Measurements from ENCODE around the gene PROZ. TPM values are rescaled to one million over a fixed set of nuclear protein-coding genes. Genes with fewer than 3 reads are reported as not detected.

Gene PROZ
- total RNA-seq, 1 experiment from 2014 or later: not detected

GRCh38 chr13:113196970-113197737 lies 38.7 kb downstream of the PROZ start:
- no peak for DNase-seq
- Histone ChIP-seq H4K8ac (replicated peaks; ENCODE audit: insufficient read length, low read depth, low read length) (no peak overlapping the region), H3K27me3 (ENCODE audit: insufficient read depth, low read length) (no peaks in the 10 kb centered on the region), H3K27ac (ENCODE audit: insufficient read length, low read depth, low read length) (no peak overlapping the region), H2BK12ac (ENCODE audit: insufficient read length, low read depth, low read length) (no peak overlapping the region), H2BK120ac (ENCODE audit: low read depth, low read length, poor library complexity, severe bottlenecking) (no peak overlapping the region), H3K4me1 (ENCODE audit: insufficient read depth, low read length) (no peaks in the 10 kb centered on the region), H3K4me2 (ENCODE audit: insufficient read depth, insufficient read length, low read length) (no peak overlapping the region), H3K18ac (ENCODE audit: insufficient read length, low read depth, low read length) (no peak overlapping the region), H2BK20ac (ENCODE audit: low read depth, low read length, poor library complexity, severe bottlenecking) (no peak overlapping the region), H2AFZ (ENCODE audit: low read length) (no peak overlapping the region), H4K20me1 (ENCODE audit: control insufficient read depth, insufficient read depth, insufficient read length) (no peaks in the 10 kb centered on the region), H3T11ph (ENCODE audit: low read length) (no peak overlapping the region), H3K56ac (ENCODE audit: insufficient read length, low read depth, low read length) (no peak overlapping the region), H3K23me2 (ENCODE audit: insufficient read length, low read depth, low read length, poor library complexity, severe bottlenecking) (no peaks in the 10 kb centered on the region), H2BK15ac (ENCODE audit: low read depth, low read length) (no peak overlapping the region), H4K5ac (ENCODE audit: insufficient read length, low read depth, low read length) (no peak overlapping the region), H3K23ac (ENCODE audit: insufficient read length, low read depth, low read length) (no peak overlapping the region), H3K9ac (ENCODE audit: extremely low read depth, insufficient read length, low read length) (no peak overlapping the region), H3K79me2 (ENCODE audit: insufficient read depth, low read length) (peaks cover 6% of the 10 kb centered on the region; the same call in 1 of the 2 replicates), H2BK5ac (ENCODE audit: insufficient read length, low read length) (no peak overlapping the region), H4K91ac (ENCODE audit: insufficient read length, low read depth, low read length) (no peak overlapping the region), H3K4ac (ENCODE audit: low read depth, low read length) (no peak overlapping the region), H3K79me1 (ENCODE audit: insufficient read depth, low read depth, low read length, poor library complexity, severe bottlenecking) (peaks cover 7% of the 10 kb centered on the region), H3K9me3 (ENCODE audit: control insufficient read depth, low read depth, low read length) (no peaks in the 10 kb centered on the region), H3K14ac (ENCODE audit: insufficient read depth, low read length) (no peak overlapping the region), H2AK5ac (ENCODE audit: insufficient read length, low read length) (no peak overlapping the region)
- H3K27me3 Mint-ChIP-seq (ENCODE audit: low read depth): no peaks in the 10 kb centered on the region
- no peak overlapping the region for H3K27ac Mint-ChIP-seq
- peaks cover 40 to 74% (median 62%) of the 10 kb centered on the region in 3 experiments; a peak in 6 of 7 replicates for H3K36me3 Mint-ChIP-seq (ENCODE audit: insufficient read depth in 1 of 3, low read depth in 3 of 3)
- H3K4me1 Mint-ChIP-seq: no peaks in the 10 kb centered on the region
- WGBS (ENCODE audit: extremely low coverage, insufficient read length, low lambda C conversion rate): no CpG with 5 or more reads among the region's 9 CpGs
- no peak overlapping the region for H3K4me3 Mint-ChIP-seq
- no peak for TF ChIP-seq CTCF (conservative IDR thresholded peaks at IDR 0.05)
- H3K9me3 Mint-ChIP-seq: no peaks in the 10 kb centered on the region

Data from H9 (cell line).